22Rv1 (cell line): ENCODE measurements around the gene NELFB.

Experiments
- H3K27ac ChIP-seq: fragments of 450-650 bp; 2 replicates; pipeline ENCODE4 v1.5.1; 2017
- CTCF ChIP-seq: fragments of 450-650 bp; IDR thresholded peaks from 2 replicates; pipeline ENCODE4 v1.5.1; 2017; ENCODE audit warnings: mild to moderate bottlenecking
- ZFX ChIP-seq: fragments of 450-650 bp; IDR thresholded peaks from 2 replicates; pipeline ENCODE4 v1.6.1; 2017; ENCODE audit warnings: antibody characterized with exemption, borderline replicate concordance

Gene NELFB

GRCh38 chr9:137262173-137262908 is 7.2 kb downstream of the NELFB start:
- TF ChIP-seq CTCF: peak; percentile 74
- peak overlapping the region; percentile 45 for H3K27ac ChIP-seq

- peak overlapping the region; percentile 45 for H3K27ac ChIP-seq
- TF ChIP-seq ZFX: no peak
- no peak for TF ChIP-seq CTCF
Measured at GRCh38 chr9:137262909-137263285, 7.8 kb downstream of the NELFB start.

- TF ChIP-seq ZFX: no peak
- no peak for TF ChIP-seq CTCF
- 0 out of 2 replicates have a peak overlapping the region, but pooled peaks have one; percentile 98 for H3K27ac ChIP-seq
Measured at GRCh38 chr9:137263506-137263905, 8.4 kb downstream of the NELFB start.

- TF ChIP-seq ZFX (no peak), CTCF (no peak)
- peak overlapping the region; percentile 98; the same call in 1 of the 2 replicates for H3K27ac ChIP-seq
Measured at GRCh38 chr9:137264067-137264466, 8.9 kb downstream of the NELFB start.

GRCh38 chr9:137265496-137266161 is 10.5 kb downstream of the NELFB start:
- H3K27ac ChIP-seq: peak overlapping the region; percentile 98
- TF ChIP-seq ZFX (no peak), CTCF (no peak)

GRCh38 chr9:137266162-137266527 is 11.0 kb downstream of the NELFB start:
- TF ChIP-seq ZFX (no peak), CTCF (no peak)
- H3K27ac ChIP-seq: peak overlapping the region; percentile 98
